HG03135 (cell line): ENCODE results near the gene TM2D3.

Experiments used
- ATAC-seq: cut with Tn5 transposase; IDR thresholded peaks from one replicate; pipeline ENCODE4 v1.9.1; 2021; ENCODE audit warnings: mild to moderate bottlenecking, moderate library complexity; ENCODE audit not compliant: unreplicated experiment

Gene TM2D3

GRCh38 chr15:101625184-101625583 is 27.0 kb downstream of the TM2D3 start:
- ATAC-seq, result no peak

- no peak for ATAC-seq
These were observed 28.5 kb downstream of the TM2D3 start for GRCh38 chr15:101623367-101624304.

DNA sequence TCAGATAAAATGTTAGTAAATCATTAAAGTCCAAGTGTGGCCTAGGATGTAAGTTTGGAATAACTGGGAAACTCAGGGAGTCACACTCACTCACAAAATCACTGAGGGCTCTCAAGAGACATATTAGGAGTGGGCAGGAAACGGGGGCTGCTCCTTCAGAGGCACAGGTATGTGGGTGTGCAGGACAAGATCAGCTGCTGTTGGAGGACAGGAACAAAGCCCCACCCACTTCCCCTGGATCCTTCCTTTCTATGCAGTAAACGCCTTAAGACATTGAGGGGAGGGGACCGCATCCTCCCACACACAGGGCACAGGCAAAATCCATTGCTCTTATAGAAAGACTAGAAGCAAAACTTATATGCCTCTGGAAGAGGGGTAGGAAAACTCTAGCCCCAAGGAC is 30.2 kb downstream of the TM2D3 start:
- ATAC-seq, result no peak

GRCh38 chr15:101620671-101621070 is 31.5 kb downstream of the TM2D3 start:
- ATAC-seq, result no peak

GRCh38 chr15:101619615-101619865 is 32.6 kb downstream of the TM2D3 start:
- ATAC-seq, result no peak

- no peak for ATAC-seq
These were observed 33.1 kb downstream of the TM2D3 start for GRCh38 chr15:101618851-101619614.

GRCh38 chr15:101618076-101618475 is 34.1 kb downstream of the TM2D3 start:
- no peak for ATAC-seq

GRCh38 chr15:101617390-101617965 is 34.7 kb downstream of the TM2D3 start:
- ATAC-seq, result no peak

DNA sequence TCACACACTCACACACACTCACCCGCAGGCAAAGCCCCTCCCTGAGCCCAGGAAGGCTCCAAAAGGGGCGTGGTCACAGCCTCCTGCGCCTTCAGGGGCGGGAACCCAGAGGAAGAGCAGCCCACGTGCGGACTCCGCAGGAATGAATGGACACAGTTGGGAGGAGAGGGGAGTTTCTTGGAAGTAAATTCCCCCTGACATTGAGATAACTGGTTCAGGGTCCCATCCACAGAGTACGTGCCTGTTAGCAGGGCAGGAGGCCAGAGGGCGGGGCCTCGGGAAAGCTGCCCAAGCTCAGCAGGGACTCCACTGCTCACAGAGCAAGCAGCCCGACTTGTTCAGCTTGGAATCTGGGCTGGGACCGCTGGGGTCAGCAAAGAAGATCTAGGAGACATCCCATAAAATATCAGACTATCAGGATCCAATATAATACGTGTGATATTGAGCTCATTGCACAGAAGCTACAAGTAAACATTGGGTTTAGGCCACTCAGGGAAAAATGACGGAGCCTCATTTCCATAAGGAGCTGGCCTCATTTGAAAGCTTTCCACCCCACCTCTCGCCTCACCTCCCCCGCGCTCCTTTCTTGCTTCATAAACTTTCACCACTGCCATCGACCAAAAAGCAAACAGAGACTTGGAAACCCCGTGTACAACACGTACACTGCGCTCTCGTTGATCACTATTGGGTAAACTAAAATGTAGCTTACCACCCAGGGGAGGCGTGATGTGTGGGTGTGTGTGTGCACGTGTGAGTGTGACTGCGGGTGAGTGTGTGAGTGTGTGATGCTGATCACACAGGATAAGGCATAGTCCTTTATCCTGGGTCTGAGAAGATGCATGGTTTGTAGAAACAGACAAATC is 36.0 kb downstream of the TM2D3 start:
- ATAC-seq, result no peak

- ATAC-seq, result no peak
These were observed 36.7 kb downstream of the TM2D3 start for GRCh38 chr15:101615414-101615985.

DNA sequence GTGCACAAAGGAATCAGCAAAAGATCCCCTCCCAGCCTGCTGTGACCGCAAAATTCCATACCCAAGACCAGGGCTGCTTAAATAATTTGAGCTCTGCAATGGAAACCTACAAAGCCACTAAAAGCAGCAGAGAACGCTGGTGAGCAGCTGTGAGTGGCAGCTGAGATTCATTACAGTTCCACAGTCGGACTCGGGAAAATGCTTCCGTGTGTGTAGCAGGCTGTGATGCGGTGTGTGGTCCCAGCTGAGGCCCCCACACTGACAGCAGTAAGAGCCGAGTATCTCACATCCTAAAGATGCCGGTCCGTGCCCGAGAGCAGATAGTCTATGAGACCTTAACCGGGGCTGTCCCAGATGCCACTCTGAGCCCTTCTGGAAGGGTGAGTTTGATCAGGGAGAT is 37.4 kb downstream of the TM2D3 start:
- no peak for ATAC-seq

DNA sequence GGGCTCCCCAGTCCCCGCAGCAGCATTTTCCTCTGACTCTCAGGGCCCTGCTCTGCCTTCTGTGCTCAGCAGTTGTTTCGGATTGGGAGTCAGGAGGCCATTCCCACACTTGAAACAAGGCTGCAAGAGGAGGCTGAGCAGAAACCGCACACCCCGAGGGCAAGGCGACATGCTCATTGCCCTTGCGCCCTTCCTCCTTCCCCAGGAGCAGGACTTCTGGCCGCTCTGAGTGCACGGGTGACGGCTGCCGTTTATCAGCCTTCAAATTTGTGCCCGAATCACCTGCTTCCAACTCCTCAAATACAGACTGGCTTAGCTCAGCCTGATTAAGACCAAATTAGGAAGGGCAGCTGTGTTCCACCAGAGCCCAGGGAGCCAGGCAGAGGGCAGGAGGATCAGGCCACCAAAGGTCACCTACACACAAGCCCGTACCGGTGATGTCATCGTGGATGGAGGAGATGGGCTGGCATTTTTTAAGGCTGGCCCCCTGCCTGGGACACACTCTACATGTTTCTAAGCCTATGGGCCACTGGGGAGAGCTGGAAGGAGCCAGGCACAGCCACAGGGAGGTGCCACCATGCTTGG is 38.1 kb downstream of the TM2D3 start:
- ATAC-seq, result no peak

DNA sequence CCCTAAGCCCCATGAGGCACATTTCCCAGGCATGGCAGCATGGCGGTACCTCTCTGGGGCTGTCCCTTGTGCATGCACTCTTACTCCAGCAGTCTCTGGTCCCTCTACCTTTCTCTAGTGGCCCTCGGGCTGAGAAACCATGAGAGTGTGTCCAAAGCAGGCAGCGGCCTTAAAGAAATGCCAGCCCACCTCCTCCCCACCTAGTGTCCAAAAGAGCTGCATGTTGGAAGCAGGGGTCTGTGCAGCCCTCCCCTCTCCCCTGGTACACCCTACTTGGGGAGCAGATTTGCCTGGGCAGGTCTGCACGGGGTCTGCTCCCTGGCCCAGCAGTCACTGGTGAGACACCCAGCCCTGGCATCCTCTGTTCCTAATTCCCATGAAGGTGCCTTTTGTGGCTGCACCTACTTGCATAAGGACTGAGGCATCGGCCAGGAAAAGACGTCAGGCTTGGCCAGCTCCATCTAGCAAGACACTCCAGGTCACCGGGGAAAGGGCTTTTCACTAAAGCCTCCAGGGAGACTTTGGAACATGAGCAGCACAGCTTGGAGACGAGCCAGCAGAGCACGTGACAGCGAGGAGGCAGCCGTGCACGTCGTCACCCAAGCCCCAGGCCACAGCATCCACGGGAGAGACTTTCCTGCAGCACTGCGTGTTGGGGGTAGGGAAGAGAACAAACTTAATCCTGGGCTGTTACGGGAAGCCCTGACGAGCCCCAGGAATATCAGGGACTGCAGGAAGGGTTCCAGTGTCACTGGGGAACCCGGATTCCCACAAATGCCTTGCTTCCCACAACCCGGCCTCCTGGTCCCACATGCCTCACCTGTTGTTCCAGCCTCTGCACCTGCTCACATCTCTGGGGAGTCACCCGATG is 38.8 kb downstream of the TM2D3 start:
- no peak for ATAC-seq

DNA sequence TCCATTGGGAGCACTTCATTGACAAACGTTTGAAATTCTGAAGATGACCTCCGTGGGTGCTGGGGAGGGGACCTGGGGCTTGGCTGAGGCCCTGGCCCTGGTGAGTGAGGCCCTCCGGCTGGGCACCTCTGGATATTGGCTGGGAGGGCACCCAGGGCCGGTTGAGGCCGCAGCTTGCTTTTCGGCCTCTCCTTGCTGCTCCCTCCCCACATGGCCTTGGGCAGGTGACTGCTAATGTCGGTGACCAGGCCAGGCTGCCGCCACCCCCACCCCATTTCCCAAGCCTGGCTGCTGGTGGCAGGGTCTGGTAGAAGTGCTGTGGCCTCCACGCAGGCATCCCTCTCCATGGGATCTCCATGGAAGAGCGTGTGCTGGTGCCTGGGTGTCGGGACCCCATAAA is 39.5 kb downstream of the TM2D3 start:
- no peak for ATAC-seq

GRCh38 chr15:101611580-101612299 is 40.4 kb downstream of the TM2D3 start:
- ATAC-seq, result no peak

DNA sequence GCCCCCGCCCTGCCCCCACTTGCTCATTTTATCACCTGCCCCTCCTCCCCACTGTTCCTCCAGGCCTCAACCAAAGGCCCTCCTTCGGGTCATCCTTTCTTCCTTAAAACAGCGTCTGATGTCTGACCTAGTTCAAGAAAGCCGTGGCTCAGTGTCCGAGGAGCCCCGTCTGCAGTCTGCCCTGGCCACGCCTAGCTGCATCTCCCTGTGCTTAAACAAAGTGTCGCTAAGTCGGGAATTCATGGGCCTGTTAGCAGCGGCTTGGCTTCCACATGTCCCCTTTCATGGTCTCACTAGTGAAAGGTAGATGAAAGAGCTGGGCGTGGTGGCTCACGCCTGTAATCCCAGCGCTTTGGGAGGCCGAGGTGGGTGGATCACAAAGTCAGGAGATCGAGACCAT is 41.2 kb downstream of the TM2D3 start:
- no peak for ATAC-seq

DNA sequence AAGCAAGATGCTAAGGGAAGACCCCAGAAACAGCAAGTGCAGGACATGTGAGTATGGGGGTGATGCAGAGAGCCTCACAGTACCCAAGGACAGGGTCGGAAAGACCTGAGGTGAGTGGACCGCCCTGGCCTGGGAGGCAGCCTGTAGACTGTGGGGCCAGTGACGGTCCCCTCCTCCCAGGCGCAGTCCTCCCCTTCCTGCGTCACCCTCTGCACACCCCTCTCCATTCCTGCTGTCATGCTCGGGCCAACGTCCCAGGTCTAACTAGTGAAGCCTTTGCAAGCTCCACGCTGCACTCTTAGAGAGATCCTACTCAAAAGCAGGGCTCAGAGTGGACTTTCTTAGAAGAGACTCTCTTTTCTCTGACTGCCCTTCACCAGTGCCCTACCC is 41.6 kb downstream of the TM2D3 start:
- ATAC-seq, result no peak

DNA sequence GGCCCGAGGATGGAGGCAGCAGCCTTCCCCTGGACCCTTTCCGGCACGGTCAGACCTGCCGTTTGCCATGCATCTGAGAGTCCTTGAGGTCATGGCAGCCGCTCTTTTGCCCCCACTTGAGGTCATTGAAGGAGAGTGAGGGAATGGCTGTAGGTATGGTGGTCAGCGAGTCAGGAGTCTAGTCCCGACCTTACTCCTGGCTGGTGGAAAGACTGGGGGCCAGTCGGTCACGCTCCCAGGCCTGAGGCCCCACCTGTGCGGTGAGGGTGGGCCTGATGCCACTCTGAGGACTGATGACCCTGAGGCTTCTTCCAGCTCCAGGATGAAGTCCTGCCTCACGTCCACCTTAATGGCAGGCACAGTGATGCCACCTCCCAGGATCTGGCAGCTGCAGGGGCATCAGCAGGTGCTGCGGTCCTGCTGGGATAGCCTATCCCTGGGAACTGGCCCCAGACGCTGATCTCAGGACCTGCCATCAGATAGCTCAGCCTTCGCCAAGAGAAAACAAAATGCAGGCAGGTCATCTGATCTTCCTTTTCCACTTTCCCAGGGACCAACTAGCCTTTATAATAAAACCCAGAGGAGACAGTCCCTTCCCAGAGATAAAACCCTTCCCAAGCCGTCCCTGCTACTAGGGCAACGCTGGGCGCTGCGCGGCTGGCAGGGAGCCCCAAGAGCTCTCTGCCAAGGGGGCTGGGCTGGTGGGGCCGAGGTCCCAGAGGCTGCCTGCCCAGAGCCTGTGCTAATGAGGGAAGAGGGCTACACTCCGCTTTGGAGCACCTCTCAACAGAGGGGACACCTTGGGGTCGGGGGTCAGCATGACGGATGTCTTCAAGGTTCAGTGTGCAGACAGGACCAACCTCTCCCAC is 42.2 kb downstream of the TM2D3 start:
- no peak for ATAC-seq
